PFSK-1 (cell line): ENCODE data around the gene NLRP3.

Experiments used
- FOXP2 ChIP-seq: optimal IDR thresholded peaks from 2 replicates; pipeline ENCODE3; 2011; ENCODE audit warnings: borderline replicate concordance, control low read depth, inconsistent platforms; ENCODE audit not compliant: insufficient read depth; ENCODE audit errors: extremely low read length, extremely low read depth
- POLR2AphosphoS5 ChIP-seq: IDR thresholded peaks from 2 replicates; pipeline ENCODE4 v1.6.1; 2012; ENCODE audit warnings: low read depth, mild to moderate bottlenecking, control low read depth, low read length, moderate library complexity
- REST ChIP-seq, 2 experiments: IDR thresholded peaks; 2 replicates each; pipeline versions ENCODE4 v1.6.1 to v1.8.0; 2011 to 2012; ENCODE audit warnings: low read depth in 2 of 2, low read length in 2 of 2, control low read depth in 1 of 2, inconsistent platforms in 1 of 2, mild to moderate bottlenecking in 1 of 2, moderate library complexity in 1 of 2; ENCODE audit not compliant: insufficient read depth in 1 of 2
- TAF1 ChIP-seq: IDR thresholded peaks from 2 replicates; pipeline ENCODE4 v1.6.1; 2012; ENCODE audit warnings: low read length, control low read depth, borderline replicate concordance; ENCODE audit not compliant: insufficient read depth

- TF ChIP-seq POLR2AphosphoS5 = no peak
- no peak for TF ChIP-seq TAF1
- TF ChIP-seq FOXP2 = no peak
- no peak for TF ChIP-seq REST (IDR thresholded peaks at IDR 0.05; ENCODE audit: insufficient read depth in 1 of 2, low read depth in 2 of 2, low read length in 2 of 2)
Measured at GRCh38 chr1:247434005-247434404, 18.0 kb downstream of the NLRP3 start.
